ENCODE measurements around the gene ZSCAN23. TPM values are rescaled to one million over a fixed set of nuclear protein-coding genes. Genes with fewer than 3 reads are reported as not detected.

ZSCAN23 gene
- total and polyA plus RNA-seq, 9 of the 15 experiments (the other 6 are each of a cell fraction or from before 2014, with no cell fraction given), result 0.05 to 0.29 (median 0.21) TPM; not detected in 1

DNA sequence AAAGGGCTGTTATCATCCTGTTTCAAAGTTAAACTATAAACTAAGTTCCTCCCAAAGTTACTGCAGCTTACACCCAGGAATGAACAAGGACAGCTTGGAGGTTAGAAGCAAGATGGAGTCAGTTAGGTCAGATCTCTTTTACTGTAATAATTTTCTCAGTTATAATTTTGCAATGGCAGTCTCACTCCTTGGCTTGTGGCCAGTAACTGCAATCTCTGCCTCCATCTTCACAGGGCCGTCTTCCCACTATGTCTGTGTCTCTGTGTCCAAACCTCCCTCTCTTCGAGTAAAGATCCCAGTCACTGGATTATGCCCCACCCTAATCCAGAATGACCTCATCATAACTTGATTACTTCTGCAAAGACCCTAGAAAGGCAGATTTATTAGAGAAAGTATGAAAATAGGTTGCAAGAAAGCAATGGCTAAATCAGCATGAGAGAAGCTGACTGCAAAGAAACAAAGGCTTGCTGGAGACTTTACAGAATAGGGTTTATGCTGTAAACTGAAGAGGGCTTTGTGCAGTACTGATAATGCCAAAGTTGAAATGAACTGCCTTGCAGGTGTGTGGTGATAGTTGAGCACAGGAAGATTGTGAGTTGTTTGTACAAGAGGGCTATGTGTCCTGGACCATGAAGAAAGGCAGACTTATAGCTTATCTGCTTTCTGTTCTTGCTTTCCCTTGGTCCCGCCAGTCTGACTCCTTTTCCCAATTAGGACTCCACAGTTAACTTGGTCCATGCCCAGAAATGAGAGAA is 43.9 kb upstream of the ZSCAN23 start (continued):
- TF ChIP-seq, protein P1, sequence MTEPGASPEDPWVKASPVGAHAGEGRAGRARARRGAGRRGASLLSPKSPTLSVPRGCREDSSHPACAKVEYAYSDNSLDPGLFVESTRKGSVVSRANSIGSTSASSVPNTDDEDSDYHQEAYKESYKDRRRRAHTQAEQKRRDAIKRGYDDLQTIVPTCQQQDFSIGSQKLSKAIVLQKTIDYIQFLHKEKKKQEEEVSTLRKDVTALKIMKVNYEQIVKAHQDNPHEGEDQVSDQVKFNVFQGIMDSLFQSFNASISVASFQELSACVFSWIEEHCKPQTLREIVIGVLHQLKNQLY (CRISPR knock-in tag; conservative IDR thresholded peaks at IDR 0.05), result no peak
- TF ChIP-seq, protein P2, sequence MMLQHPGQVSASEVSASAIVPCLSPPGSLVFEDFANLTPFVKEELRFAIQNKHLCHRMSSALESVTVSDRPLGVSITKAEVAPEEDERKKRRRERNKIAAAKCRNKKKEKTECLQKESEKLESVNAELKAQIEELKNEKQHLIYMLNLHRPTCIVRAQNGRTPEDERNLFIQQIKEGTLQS (IDR thresholded peaks at IDR 0.05), result peak; percentile 80
- TF ChIP-seq, protein P2 (CRISPR knock-in tag; conservative IDR thresholded peaks at IDR 0.05), result no peak
- TF ChIP-seq ELF4 (CRISPR knock-in tag; IDR thresholded peaks at IDR 0.05), result no peak
- no peak for TF ChIP-seq NBN (IDR thresholded peaks at IDR 0.05; ENCODE audit: low read depth)
- peak; percentile 94 for TF ChIP-seq SMAD3 (CRISPR knock-in tag; conservative IDR thresholded peaks at IDR 0.05)
- TF ChIP-seq ESRRA (IDR thresholded peaks at IDR 0.05; ENCODE audit: borderline replicate concordance, low read depth), result no peak
- TF ChIP-seq RBM25 (IDR thresholded peaks at IDR 0.05; ENCODE audit: low read depth, low read length, severe bottlenecking), result no peak
- TF ChIP-seq, protein P3, sequence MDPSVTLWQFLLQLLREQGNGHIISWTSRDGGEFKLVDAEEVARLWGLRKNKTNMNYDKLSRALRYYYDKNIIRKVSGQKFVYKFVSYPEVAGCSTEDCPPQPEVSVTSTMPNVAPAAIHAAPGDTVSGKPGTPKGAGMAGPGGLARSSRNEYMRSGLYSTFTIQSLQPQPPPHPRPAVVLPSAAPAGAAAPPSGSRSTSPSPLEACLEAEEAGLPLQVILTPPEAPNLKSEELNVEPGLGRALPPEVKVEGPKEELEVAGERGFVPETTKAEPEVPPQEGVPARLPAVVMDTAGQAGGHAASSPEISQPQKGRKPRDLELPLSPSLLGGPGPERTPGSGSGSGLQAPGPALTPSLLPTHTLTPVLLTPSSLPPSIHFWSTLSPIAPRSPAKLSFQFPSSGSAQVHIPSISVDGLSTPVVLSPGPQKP (CRISPR knock-in tag; IDR thresholded peaks at IDR 0.05), result no peak
- TF ChIP-seq, protein P4, sequence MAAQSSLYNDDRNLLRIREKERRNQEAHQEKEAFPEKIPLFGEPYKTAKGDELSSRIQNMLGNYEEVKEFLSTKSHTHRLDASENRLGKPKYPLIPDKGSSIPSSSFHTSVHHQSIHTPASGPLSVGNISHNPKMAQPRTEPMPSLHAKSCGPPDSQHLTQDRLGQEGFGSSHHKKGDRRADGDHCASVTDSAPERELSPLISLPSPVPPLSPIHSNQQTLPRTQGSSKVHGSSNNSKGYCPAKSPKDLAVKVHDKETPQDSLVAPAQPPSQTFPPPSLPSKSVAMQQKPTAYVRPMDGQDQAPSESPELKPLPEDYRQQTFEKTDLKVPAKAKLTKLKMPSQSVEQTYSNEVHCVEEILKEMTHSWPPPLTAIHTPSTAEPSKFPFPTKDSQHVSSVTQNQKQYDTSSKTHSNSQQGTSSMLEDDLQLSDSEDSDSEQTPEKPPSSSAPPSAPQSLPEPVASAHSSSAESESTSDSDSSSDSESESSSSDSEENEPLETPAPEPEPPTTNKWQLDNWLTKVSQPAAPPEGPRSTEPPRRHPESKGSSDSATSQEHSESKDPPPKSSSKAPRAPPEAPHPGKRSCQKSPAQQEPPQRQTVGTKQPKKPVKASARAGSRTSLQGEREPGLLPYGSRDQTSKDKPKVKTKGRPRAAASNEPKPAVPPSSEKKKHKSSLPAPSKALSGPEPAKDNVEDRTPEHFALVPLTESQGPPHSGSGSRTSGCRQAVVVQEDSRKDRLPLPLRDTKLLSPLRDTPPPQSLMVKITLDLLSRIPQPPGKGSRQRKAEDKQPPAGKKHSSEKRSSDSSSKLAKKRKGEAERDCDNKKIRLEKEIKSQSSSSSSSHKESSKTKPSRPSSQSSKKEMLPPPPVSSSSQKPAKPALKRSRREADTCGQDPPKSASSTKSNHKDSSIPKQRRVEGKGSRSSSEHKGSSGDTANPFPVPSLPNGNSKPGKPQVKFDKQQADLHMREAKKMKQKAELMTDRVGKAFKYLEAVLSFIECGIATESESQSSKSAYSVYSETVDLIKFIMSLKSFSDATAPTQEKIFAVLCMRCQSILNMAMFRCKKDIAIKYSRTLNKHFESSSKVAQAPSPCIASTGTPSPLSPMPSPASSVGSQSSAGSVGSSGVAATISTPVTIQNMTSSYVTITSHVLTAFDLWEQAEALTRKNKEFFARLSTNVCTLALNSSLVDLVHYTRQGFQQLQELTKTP (IDR thresholded peaks at IDR 0.05; ENCODE audit: low read depth in 1 of 2, partially characterized antibody in 2 of 2), result no peak
- TF ChIP-seq, protein P5, sequence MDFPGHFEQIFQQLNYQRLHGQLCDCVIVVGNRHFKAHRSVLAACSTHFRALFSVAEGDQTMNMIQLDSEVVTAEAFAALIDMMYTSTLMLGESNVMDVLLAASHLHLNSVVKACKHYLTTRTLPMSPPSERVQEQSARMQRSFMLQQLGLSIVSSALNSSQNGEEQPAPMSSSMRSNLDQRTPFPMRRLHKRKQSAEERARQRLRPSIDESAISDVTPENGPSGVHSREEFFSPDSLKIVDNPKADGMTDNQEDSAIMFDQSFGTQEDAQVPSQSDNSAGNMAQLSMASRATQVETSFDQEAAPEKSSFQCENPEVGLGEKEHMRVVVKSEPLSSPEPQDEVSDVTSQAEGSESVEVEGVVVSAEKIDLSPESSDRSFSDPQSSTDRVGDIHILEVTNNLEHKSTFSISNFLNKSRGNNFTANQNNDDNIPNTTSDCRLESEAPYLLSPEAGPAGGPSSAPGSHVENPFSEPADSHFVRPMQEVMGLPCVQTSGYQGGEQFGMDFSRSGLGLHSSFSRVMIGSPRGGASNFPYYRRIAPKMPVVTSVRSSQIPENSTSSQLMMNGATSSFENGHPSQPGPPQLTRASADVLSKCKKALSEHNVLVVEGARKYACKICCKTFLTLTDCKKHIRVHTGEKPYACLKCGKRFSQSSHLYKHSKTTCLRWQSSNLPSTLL (IDR thresholded peaks at IDR 0.05), result no peak
- no peak for TF ChIP-seq RBM39 (optimal IDR thresholded peaks at IDR 0.05; ENCODE audit: low read depth, low read length)
- TF ChIP-seq, protein P6, sequence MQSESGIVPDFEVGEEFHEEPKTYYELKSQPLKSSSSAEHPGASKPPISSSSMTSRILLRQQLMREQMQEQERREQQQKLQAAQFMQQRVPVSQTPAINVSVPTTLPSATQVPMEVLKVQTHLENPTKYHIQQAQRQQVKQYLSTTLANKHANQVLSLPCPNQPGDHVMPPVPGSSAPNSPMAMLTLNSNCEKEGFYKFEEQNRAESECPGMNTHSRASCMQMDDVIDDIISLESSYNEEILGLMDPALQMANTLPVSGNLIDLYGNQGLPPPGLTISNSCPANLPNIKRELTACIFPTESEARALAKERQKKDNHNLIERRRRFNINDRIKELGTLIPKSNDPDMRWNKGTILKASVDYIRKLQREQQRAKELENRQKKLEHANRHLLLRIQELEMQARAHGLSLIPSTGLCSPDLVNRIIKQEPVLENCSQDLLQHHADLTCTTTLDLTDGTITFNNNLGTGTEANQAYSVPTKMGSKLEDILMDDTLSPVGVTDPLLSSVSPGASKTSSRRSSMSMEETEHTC (IDR thresholded peaks at IDR 0.05), result no peak
- no peak for TF ChIP-seq BRCA1 (IDR thresholded peaks at IDR 0.05)
- no peak for TF ChIP-seq BRCA1 (CRISPR knock-in tag; IDR thresholded peaks at IDR 0.05)
- TF ChIP-seq GTF2A2 (tag; IDR thresholded peaks at IDR 0.05), result peak; percentile 89
